NCI-H2171 treated with DMSO at 0.1 percent for 48 hours (cell line): ENCODE results near the gene ZFTA.
"Not testable (repeated sequence)": the region's sequence is repeated elsewhere in the genome, so short reads cannot be mapped to it uniquely, and the experiment has no call there.

Experiments used
- DNase-seq: peaks from one replicate; lab custom pipeline; 2025; lab: John Stamatoyannopoulos, UW

ZFTA gene

GRCh38 chr11:63775191-63775590, 6.6 kb upstream of the ZFTA start:
- DNase-seq = no peak

GRCh38 chr11:63771741-63772318, 3.3 kb upstream of the ZFTA start:
- not testable (repeated sequence) for DNase-seq

GRCh38 chr11:63770763-63771162, 2.2 kb upstream of the ZFTA start:
- no peak for DNase-seq

- peak; percentile 19 for DNase-seq
Observed at GRCh38 chr11:63769714-63770455, 1.3 kb upstream of the ZFTA start.

- DNase-seq = no peak
Observed at GRCh38 chr11:63769042-63769713, 603 bp upstream of the ZFTA start.

GRCh38 chr11:63767565-63768236, 874 bp downstream of the ZFTA start:
- DNase-seq = peak; percentile 38

GRCh38 chr11:63767267-63767564, 1.4 kb downstream of the ZFTA start:
- DNase-seq = no peak

GRCh38 chr11:63766531-63767235, 1.9 kb downstream of the ZFTA start:
- DNase-seq = no peak

- no peak for DNase-seq
Observed at GRCh38 chr11:63765688-63766241, 2.8 kb downstream of the ZFTA start.

- DNase-seq = no peak
Observed at GRCh38 chr11:63764679-63765647, 3.6 kb downstream of the ZFTA start.

GRCh38 chr11:63764340-63764678, 4.3 kb downstream of the ZFTA start:
- no peak for DNase-seq

GRCh38 chr11:63763496-63764339, 4.9 kb downstream of the ZFTA start:
- no peak for DNase-seq

- no peak for DNase-seq
Observed at GRCh38 chr11:63762654-63763495, 5.7 kb downstream of the ZFTA start.

- no peak for DNase-seq
Observed at GRCh38 chr11:63761931-63762653, 6.5 kb downstream of the ZFTA start.

- DNase-seq = no peak
Observed at GRCh38 chr11:63761188-63761587, 7.4 kb downstream of the ZFTA start.

- no peak for DNase-seq
Observed at GRCh38 chr11:63760487-63761079, 8.0 kb downstream of the ZFTA start.

- no peak for DNase-seq
Observed at GRCh38 chr11:63756919-63757761, 11.4 kb downstream of the ZFTA start.
